ENCODE data around the gene SUGCT. TPM values are rescaled to one million over a fixed set of nuclear protein-coding genes. Genes with fewer than 3 reads are reported as not detected.

The SUGCT gene
- total RNA-seq, 1 experiment from 2014 or later: 4.6 TPM

- TF ChIP-seq CDX4 (CRISPR knock-in tag; IDR thresholded peaks at IDR 0.05; ENCODE audit: borderline replicate concordance): no peak
- no peak for TF ChIP-seq HMGA2 (CRISPR knock-in tag; IDR thresholded peaks at IDR 0.05)
- TF ChIP-seq ZNF425 (CRISPR knock-in tag; conservative IDR thresholded peaks at IDR 0.05): no peak
- TF ChIP-seq ZNF416 (CRISPR knock-in tag; IDR thresholded peaks at IDR 0.05): no peak
- TF ChIP-seq CBFB (CRISPR knock-in tag; IDR thresholded peaks at IDR 0.05; ENCODE audit: low read depth): no peak
- TF ChIP-seq, protein P1, sequence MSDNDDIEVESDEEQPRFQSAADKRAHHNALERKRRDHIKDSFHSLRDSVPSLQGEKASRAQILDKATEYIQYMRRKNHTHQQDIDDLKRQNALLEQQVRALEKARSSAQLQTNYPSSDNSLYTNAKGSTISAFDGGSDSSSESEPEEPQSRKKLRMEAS (CRISPR knock-in tag; IDR thresholded peaks at IDR 0.05): no peak
- no peak for TF ChIP-seq SMAD4 (CRISPR knock-in tag; IDR thresholded peaks at IDR 0.05)
These were observed 764.3 kb downstream of the SUGCT start (continued) for GRCh38 chr7:40899151-40899550.

GRCh38 chr7:40899636-40900507, 765.1 kb downstream of the SUGCT start:
- no peaks in the 10 kb centered on the region for H3K4me1 Mint-ChIP-seq
- H3K36me3 Mint-ChIP-seq: peaks cover 16% of the 10 kb centered on the region
- ChIA-PET POLR2A (no interaction called here), CTCF (interaction anchor here (1.7 kb wide), 1 partner anchor 103 kb away, joined by 4 read pairs; no protein-coding TSS in a partner anchor)
- no peaks in the 10 kb centered on the region; the same call in 1 of the 2 replicates for H3K27me3 Mint-ChIP-seq (ENCODE audit: low read depth)
- no peak for ATAC-seq
- DNase-seq (ENCODE audit: low spot score): no peak
- no peak overlapping the region for H3K4me3 Mint-ChIP-seq
- no peak overlapping the region for H3K27ac Mint-ChIP-seq
- peaks cover 27% of the 10 kb centered on the region for H3K9me3 Mint-ChIP-seq
- TF ChIP-seq TEAD4 (CRISPR knock-in tag; IDR thresholded peaks at IDR 0.05) (no peak), ZNF219 (CRISPR knock-in tag; IDR thresholded peaks at IDR 0.05; ENCODE audit: borderline replicate concordance) (no peak), ELF4 (CRISPR knock-in tag; IDR thresholded peaks at IDR 0.05; ENCODE audit: low read depth) (no peak), GRHL2 (CRISPR knock-in tag; IDR thresholded peaks at IDR 0.05; ENCODE audit: insufficient replicate concordance, severe bottlenecking) (no peak), KAT7 (CRISPR knock-in tag; IDR thresholded peaks at IDR 0.05; ENCODE audit: borderline replicate concordance) (no peak), ZNF671 (CRISPR knock-in tag; IDR thresholded peaks at IDR 0.05) (no peak), ZNF317 (CRISPR knock-in tag; IDR thresholded peaks at IDR 0.05; ENCODE audit: borderline replicate concordance, low read depth) (no peak), ZNF263 (CRISPR knock-in tag; IDR thresholded peaks at IDR 0.05; ENCODE audit: low read depth) (no peak), NR3C1 (CRISPR knock-in tag; conservative IDR thresholded peaks at IDR 0.05; ENCODE audit: low read depth) (no peak), USF2 (CRISPR knock-in tag; IDR thresholded peaks at IDR 0.05) (no peak), EMX1 (CRISPR knock-in tag; IDR thresholded peaks at IDR 0.05) (no peak), RORB (CRISPR knock-in tag; IDR thresholded peaks at IDR 0.05) (no peak), GTF2I (CRISPR knock-in tag; conservative IDR thresholded peaks at IDR 0.05) (no peak), SOX15 (CRISPR knock-in tag; IDR thresholded peaks at IDR 0.05) (no peak), RELA (CRISPR knock-in tag; IDR thresholded peaks at IDR 0.05; ENCODE audit: borderline replicate concordance) (no peak)
- TF ChIP-seq, protein P2, sequence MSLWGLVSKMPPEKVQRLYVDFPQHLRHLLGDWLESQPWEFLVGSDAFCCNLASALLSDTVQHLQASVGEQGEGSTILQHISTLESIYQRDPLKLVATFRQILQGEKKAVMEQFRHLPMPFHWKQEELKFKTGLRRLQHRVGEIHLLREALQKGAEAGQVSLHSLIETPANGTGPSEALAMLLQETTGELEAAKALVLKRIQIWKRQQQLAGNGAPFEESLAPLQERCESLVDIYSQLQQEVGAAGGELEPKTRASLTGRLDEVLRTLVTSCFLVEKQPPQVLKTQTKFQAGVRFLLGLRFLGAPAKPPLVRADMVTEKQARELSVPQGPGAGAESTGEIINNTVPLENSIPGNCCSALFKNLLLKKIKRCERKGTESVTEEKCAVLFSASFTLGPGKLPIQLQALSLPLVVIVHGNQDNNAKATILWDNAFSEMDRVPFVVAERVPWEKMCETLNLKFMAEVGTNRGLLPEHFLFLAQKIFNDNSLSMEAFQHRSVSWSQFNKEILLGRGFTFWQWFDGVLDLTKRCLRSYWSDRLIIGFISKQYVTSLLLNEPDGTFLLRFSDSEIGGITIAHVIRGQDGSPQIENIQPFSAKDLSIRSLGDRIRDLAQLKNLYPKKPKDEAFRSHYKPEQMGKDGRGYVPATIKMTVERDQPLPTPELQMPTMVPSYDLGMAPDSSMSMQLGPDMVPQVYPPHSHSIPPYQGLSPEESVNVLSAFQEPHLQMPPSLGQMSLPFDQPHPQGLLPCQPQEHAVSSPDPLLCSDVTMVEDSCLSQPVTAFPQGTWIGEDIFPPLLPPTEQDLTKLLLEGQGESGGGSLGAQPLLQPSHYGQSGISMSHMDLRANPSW (CRISPR knock-in tag; conservative IDR thresholded peaks at IDR 0.05; ENCODE audit: low read depth): no peak
- TF ChIP-seq, protein P3, sequence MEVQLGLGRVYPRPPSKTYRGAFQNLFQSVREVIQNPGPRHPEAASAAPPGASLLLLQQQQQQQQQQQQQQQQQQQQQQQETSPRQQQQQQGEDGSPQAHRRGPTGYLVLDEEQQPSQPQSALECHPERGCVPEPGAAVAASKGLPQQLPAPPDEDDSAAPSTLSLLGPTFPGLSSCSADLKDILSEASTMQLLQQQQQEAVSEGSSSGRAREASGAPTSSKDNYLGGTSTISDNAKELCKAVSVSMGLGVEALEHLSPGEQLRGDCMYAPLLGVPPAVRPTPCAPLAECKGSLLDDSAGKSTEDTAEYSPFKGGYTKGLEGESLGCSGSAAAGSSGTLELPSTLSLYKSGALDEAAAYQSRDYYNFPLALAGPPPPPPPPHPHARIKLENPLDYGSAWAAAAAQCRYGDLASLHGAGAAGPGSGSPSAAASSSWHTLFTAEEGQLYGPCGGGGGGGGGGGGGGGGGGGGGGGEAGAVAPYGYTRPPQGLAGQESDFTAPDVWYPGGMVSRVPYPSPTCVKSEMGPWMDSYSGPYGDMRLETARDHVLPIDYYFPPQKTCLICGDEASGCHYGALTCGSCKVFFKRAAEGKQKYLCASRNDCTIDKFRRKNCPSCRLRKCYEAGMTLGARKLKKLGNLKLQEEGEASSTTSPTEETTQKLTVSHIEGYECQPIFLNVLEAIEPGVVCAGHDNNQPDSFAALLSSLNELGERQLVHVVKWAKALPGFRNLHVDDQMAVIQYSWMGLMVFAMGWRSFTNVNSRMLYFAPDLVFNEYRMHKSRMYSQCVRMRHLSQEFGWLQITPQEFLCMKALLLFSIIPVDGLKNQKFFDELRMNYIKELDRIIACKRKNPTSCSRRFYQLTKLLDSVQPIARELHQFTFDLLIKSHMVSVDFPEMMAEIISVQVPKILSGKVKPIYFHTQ (CRISPR knock-in tag; IDR thresholded peaks at IDR 0.05): no peak
- TF ChIP-seq, protein P1 (CRISPR knock-in tag; IDR thresholded peaks at IDR 0.05): no peak
- TF ChIP-seq, protein P4, sequence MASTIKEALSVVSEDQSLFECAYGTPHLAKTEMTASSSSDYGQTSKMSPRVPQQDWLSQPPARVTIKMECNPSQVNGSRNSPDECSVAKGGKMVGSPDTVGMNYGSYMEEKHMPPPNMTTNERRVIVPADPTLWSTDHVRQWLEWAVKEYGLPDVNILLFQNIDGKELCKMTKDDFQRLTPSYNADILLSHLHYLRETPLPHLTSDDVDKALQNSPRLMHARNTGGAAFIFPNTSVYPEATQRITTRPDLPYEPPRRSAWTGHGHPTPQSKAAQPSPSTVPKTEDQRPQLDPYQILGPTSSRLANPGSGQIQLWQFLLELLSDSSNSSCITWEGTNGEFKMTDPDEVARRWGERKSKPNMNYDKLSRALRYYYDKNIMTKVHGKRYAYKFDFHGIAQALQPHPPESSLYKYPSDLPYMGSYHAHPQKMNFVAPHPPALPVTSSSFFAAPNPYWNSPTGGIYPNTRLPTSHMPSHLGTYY (CRISPR knock-in tag; IDR thresholded peaks at IDR 0.05): no peak
